SU-DHL-6 (cell line): ENCODE data around the gene VWA8.

ENCODE experiments used
- CTCF ChIP-seq: fragments of 200-600 bp; sonication (generic); IDR thresholded peaks from one replicate; pipeline ENCODE4 v1.5.1; 2017; ENCODE audit warnings: antibody characterized with exemption, mild to moderate bottlenecking, low read length, moderate library complexity; ENCODE audit not compliant: insufficient read depth, poor library complexity, severe bottlenecking
- EZH2phosphoT487 ChIP-seq: fragments of 200-600 bp; sonication (generic), shearing (Covaris generic); conservative IDR thresholded peaks from 2 replicates; pipeline ENCODE4 v1.6.1; 2018; ENCODE audit warnings: mild to moderate bottlenecking, antibody characterized with exemption, low read length, moderate library complexity, mixed read lengths

DNA sequence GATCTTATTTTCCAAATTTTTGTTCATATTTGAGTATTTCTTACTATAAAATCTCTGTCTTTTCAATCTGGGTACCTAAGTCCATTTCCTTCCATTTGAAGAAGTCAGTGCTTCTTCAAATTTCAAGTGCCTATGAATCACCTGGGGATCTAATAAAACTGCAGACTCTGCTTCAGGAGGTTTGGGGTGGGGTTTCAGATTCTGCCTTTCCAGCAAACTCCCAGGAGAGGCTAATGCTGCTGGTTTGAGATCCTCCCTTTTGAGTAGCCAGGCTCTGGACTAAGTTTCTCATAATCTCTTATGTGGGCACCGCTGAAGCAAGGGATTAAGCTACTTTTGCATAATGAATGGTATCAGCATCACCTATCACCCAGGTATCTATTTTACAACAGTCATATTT, 261.1 kb downstream of the VWA8 start:
- TF ChIP-seq CTCF (no peak), EZH2phosphoT487 (no peak)
